Hepatocyte (in vitro differentiated cells): ENCODE measurements around the gene ZP4.

Source experiments
- CTCF ChIP-seq: fragments of 200-600 bp; sonication (generic); IDR thresholded peaks from 2 replicates; pipeline ENCODE4 v1.5.1; 2016; ENCODE audit warnings: antibody characterized with exemption, mild to moderate bottlenecking; ENCODE audit not compliant: poor library complexity
- EZH2 ChIP-seq: fragments of 200-600 bp; sonication (generic); IDR thresholded peaks from 2 replicates; pipeline ENCODE4 v1.6.1; 2016; ENCODE audit warnings: antibody characterized with exemption, mild to moderate bottlenecking, borderline replicate concordance
- EZH2phosphoT487 ChIP-seq: fragments of 200-600 bp; sonication (generic); IDR thresholded peaks from one replicate; pipeline ENCODE4 v1.6.1; 2018; ENCODE audit warnings: antibody characterized with exemption, mild to moderate bottlenecking, low read depth, moderate library complexity; ENCODE audit not compliant: unreplicated experiment, severe bottlenecking

GRCh38 chr1:237890822-237891221 lies at the start of gene ZP4:
- TF ChIP-seq EZH2, result no peak
- no peak for TF ChIP-seq CTCF
- no peak for TF ChIP-seq EZH2phosphoT487
